ENCODE results near the gene ANKRD52.

DNA sequence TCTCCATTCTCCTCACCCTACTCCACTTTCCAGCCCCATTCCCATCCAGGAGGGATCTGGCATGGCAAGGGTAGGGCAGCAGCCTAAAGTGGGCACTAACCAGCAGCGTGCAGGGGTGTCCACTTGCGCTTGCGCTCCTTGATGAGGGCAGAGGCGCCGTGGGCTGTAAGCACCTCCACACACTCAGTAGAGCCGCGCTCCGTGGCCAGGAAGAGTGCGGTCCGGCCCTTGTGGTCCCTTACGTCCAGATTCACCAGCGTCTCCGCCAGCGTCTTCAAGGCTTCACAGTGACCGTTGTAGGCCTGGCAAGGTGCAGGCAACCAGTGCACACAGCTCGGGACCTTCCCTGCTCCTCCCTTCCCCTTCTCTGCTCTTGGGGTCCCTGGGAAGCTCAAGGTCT lies 10.3 kb downstream of the ANKRD52 start:
- TF ChIP-seq, protein P1, sequence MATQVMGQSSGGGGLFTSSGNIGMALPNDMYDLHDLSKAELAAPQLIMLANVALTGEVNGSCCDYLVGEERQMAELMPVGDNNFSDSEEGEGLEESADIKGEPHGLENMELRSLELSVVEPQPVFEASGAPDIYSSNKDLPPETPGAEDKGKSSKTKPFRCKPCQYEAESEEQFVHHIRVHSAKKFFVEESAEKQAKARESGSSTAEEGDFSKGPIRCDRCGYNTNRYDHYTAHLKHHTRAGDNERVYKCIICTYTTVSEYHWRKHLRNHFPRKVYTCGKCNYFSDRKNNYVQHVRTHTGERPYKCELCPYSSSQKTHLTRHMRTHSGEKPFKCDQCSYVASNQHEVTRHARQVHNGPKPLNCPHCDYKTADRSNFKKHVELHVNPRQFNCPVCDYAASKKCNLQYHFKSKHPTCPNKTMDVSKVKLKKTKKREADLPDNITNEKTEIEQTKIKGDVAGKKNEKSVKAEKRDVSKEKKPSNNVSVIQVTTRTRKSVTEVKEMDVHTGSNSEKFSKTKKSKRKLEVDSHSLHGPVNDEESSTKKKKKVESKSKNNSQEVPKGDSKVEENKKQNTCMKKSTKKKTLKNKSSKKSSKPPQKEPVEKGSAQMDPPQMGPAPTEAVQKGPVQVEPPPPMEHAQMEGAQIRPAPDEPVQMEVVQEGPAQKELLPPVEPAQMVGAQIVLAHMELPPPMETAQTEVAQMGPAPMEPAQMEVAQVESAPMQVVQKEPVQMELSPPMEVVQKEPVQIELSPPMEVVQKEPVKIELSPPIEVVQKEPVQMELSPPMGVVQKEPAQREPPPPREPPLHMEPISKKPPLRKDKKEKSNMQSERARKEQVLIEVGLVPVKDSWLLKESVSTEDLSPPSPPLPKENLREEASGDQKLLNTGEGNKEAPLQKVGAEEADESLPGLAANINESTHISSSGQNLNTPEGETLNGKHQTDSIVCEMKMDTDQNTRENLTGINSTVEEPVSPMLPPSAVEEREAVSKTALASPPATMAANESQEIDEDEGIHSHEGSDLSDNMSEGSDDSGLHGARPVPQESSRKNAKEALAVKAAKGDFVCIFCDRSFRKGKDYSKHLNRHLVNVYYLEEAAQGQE (IDR thresholded peaks at IDR 0.05; ENCODE audit: unreplicated experiment): no peak
- no peak for TF ChIP-seq CTCF (conservative IDR thresholded peaks at IDR 0.05; ENCODE audit: low read depth in 2 of 2)
